Suprapubic skin (tissue), 4 donors: ENCODE results near the gene TPSB2.

ENCODE experiments used
- EP300 ChIP-seq: sonication (generic); formaldehyde crosslinking; IDR thresholded peaks from one replicate; pipeline ENCODE4 v1.6.1; 2017; ENCODE audit warnings: antibody characterized with exemption
- POLR2A ChIP-seq, 2 donors: fragments of 450-650 bp; IDR thresholded peaks; one replicate each; pipeline ENCODE4 v1.6.1; 2017; ENCODE audit warnings: antibody characterized with exemption in 2 of 2, mild to moderate bottlenecking in 2 of 2, moderate library complexity in 2 of 2
- POLR2AphosphoS5 ChIP-seq, 3 donors: sonication (generic); formaldehyde crosslinking; IDR thresholded peaks; one replicate each; pipeline ENCODE4 v1.6.1; 2017; ENCODE audit warnings: antibody characterized with exemption in 3 of 3
- TF ChIP-seq, protein P1 (sequence below), 2 donors: fragments of 200-600 bp in 1 of 2; fragments of 450-650 bp in 1 of 2; sonication (generic) in 1 of 2; IDR thresholded peaks; one replicate each; pipeline ENCODE4 v1.5.1; 2016 to 2019; ENCODE audit warnings: antibody characterized with exemption in 2 of 2, mild to moderate bottlenecking in 1 of 2, moderate library complexity in 1 of 2

DNA sequence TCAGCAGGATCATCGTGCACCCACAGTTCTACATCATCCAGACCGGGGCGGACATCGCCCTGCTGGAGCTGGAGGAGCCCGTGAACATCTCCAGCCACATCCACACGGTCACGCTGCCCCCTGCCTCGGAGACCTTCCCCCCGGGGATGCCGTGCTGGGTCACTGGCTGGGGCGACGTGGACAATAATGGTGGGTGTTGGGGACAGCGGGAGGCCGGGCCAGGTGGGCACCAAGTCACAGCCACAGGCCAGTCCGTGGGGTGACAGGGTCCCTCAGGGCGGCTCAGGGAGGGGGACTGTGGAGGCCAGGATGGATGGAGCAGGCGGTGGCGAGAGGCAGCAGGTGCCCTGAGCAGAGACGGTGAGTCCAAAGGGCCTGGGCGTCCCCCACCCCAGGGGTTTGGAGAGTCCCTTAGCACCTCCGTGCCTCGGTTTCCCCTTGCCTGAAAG, 26.9 kb upstream of the TPSB2 start:
- no peak for TF ChIP-seq POLR2A (IDR thresholded peaks at IDR 0.05)
- TF ChIP-seq, protein P1, sequence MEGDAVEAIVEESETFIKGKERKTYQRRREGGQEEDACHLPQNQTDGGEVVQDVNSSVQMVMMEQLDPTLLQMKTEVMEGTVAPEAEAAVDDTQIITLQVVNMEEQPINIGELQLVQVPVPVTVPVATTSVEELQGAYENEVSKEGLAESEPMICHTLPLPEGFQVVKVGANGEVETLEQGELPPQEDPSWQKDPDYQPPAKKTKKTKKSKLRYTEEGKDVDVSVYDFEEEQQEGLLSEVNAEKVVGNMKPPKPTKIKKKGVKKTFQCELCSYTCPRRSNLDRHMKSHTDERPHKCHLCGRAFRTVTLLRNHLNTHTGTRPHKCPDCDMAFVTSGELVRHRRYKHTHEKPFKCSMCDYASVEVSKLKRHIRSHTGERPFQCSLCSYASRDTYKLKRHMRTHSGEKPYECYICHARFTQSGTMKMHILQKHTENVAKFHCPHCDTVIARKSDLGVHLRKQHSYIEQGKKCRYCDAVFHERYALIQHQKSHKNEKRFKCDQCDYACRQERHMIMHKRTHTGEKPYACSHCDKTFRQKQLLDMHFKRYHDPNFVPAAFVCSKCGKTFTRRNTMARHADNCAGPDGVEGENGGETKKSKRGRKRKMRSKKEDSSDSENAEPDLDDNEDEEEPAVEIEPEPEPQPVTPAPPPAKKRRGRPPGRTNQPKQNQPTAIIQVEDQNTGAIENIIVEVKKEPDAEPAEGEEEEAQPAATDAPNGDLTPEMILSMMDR (IDR thresholded peaks at IDR 0.05): no peak
- no peak for TF ChIP-seq POLR2AphosphoS5 (IDR thresholded peaks at IDR 0.05)
- no peak for TF ChIP-seq EP300
